ENCODE measurements around the gene CXCL10.

The CXCL10 gene

DNA sequence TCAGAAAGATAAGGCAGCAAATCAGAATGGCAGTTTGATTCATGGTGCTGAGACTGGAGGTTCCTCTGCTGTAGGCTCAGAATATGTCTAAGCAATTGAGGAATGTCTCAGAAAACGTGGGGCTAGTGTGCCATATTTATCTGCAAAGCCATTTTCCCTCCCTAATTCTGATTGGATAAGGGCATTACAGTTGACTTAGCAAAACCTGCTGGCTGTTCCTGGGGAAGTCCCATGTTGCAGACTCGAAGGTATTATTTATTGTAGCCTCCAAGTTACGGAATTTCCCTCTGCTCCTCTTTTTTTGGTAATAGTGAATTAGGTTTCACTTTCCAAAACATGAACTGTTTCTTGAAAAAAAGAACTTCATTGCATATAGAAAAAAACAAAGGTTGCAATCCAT, at the start of gene CXCL10:
Gene CXCL10 (minus strand): TSS at position 109 of the 400 bp plus-strand sequence. CDS start 66 bp downstream, at position 43.
- no peak within 1 kb of the TSS for H3K27ac ChIP-seq (ENCODE audit: low read depth, low read length)
- H3K4me3 ChIP-seq (ENCODE audit: low read depth, low read length) = no peak within 1 kb of the TSS
- H3K9me3 ChIP-seq (ENCODE audit: control insufficient read depth, insufficient read depth, low read length) = no peaks in the 10 kb centered on the region
- no peaks in the 10 kb centered on the region for H3K36me3 ChIP-seq (ENCODE audit: control insufficient read depth, insufficient read depth, low read length)
- no peaks in the 10 kb centered on the region for H3K4me1 ChIP-seq (ENCODE audit: control insufficient read depth, insufficient read depth, low read length)
- H3K9ac ChIP-seq (ENCODE audit: low read depth, low read length) = no peak within 1 kb of the TSS
- no peaks in the 10 kb centered on the region for H3K27me3 ChIP-seq (ENCODE audit: control insufficient read depth, insufficient read depth, low read length)

DNA sequence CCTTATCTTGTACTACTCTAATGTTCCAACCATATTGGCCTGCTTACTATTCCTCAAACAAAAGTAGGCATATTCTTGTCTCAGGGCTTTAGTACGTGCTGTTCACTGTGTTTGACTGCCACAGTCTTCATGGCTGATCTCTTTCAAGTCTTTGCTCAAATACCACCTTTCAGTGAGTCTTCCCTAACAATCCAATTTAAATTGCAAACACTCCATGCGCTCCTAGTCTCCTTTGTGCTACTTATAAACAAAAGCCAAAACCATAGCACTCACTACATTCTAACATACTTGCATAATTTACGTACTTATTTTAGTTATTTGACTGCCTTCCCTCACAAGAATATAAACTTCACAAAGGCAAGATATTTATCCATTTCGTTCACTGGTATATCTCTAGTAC, 49.5 kb upstream of the CXCL10 start:
- H3K27ac ChIP-seq (ENCODE audit: low read depth, low read length) = peak overlapping the region; percentile 67
- H3K4me3 ChIP-seq (ENCODE audit: low read depth, low read length) = peak overlapping the region; percentile 38; the same call in 1 of the 2 replicates
- peak overlapping the region; percentile 64 for H3K9ac ChIP-seq (ENCODE audit: low read depth, low read length)
- H3K4me1 ChIP-seq (ENCODE audit: control insufficient read depth, insufficient read depth, low read length) = peaks cover 35% of the 10 kb centered on the region
- H3K27me3 ChIP-seq (ENCODE audit: control insufficient read depth, insufficient read depth, low read length) = no peaks in the 10 kb centered on the region
- no peaks in the 10 kb centered on the region for H3K9me3 ChIP-seq (ENCODE audit: control insufficient read depth, insufficient read depth, low read length)
- H3K36me3 ChIP-seq (ENCODE audit: control insufficient read depth, insufficient read depth, low read length) = no peaks in the 10 kb centered on the region

DNA sequence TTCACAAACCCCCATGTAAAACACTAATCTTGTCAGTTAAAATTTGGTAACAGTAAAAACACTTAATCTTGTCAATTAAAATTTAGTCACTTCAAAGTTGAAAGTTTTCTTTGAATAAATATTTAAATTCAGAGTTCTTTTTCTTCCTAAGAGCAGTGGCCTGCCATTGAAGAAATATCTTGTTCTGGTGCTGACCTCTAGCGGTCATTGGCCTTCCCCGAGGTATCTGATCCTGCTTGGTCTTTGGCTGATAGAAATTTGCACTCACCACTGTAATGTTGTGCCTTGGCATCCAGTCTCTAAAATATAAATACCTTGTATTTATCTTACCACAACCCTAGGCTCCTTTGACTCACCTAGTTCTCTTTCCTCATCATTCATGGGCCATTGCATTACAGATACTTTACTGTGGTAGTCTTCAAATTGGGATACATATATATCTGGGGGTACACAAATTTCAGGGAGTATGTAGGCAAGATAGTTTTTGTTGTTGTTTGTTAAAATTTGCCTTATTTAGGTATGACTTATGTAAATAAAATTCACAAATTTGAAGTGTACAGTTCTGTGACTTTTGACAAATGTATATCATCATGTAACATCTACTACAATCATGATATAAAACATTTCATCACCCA, 44.5 kb upstream of the CXCL10 start:
- H3K27me3 ChIP-seq (ENCODE audit: control insufficient read depth, insufficient read depth, low read length) = no peaks in the 10 kb centered on the region
- no peak overlapping the region for H3K27ac ChIP-seq (ENCODE audit: low read depth, low read length)
- no peak overlapping the region for H3K9ac ChIP-seq (ENCODE audit: low read depth, low read length)

DNA sequence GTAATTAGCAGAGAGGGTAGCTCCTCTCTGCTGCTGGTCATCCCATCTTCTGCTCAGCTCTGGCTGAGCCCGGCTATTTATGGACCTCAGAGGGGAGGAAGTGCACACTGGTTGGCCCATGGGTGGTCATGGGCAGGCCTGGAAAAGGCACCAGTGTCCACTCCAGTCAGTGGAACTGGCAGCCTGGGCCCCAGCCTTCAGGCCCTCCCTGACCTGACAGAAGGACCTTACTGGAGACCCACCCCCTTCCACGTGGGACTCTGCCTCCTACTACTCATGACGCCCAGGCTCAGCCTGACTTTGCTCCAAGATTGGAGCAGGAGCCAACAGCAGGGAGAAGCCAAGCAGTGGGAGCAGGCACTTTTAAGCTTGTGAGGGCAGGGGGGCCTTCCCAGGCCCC, 43.2 kb upstream of the CXCL10 start:
- no peak overlapping the region for H3K27ac ChIP-seq (ENCODE audit: low read depth, low read length)
- H3K36me3 ChIP-seq (ENCODE audit: control insufficient read depth, insufficient read depth, low read length) = no peaks in the 10 kb centered on the region
- H3K27me3 ChIP-seq (ENCODE audit: control insufficient read depth, insufficient read depth, low read length) = no peaks in the 10 kb centered on the region
- H3K9me3 ChIP-seq (ENCODE audit: control insufficient read depth, insufficient read depth, low read length) = 0 out of 2 replicates have a peak, but pooled peaks cover 4% of the 10 kb centered on the region
- no peaks in the 10 kb centered on the region for H3K4me1 ChIP-seq (ENCODE audit: control insufficient read depth, insufficient read depth, low read length)
- no peak overlapping the region for H3K9ac ChIP-seq (ENCODE audit: low read depth, low read length)
- H3K4me3 ChIP-seq (ENCODE audit: low read depth, low read length) = no peak overlapping the region

More for the DNA sequence above, 44.5 kb upstream of the CXCL10 start:
- H3K9me3 ChIP-seq (ENCODE audit: control insufficient read depth, insufficient read depth, low read length) = 0 out of 2 replicates have a peak, but pooled peaks cover 4% of the 10 kb centered on the region
- H3K36me3 ChIP-seq (ENCODE audit: control insufficient read depth, insufficient read depth, low read length) = no peaks in the 10 kb centered on the region
- H3K4me3 ChIP-seq (ENCODE audit: low read depth, low read length) = no peak overlapping the region
- H3K4me1 ChIP-seq (ENCODE audit: control insufficient read depth, insufficient read depth, low read length) = peaks cover 10% of the 10 kb centered on the region

DNA sequence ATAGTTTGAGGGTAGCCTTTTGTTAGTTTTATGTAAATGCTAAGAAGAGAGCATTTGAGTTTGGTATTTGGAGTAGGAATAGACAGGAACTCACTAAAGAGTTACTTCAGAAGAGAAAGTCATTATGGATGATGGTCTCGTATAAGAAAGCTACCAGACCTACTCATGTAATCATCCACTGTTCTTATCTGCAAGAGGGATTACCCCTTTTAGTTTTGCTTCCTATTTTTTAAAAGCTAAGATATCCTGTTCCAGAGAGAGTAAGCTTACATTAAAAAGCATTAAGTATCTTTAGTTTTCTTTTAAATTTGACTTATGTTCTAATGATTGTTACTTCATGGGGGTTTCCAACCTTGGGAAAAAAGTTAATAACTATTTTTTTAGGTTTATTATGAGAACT, 38.7 kb upstream of the CXCL10 start:
- Histone ChIP-seq H3K4me1 (ENCODE audit: control insufficient read depth, insufficient read depth, low read length) (0 out of 2 replicates have a peak, but pooled peaks cover 4% of the 10 kb centered on the region), H3K4me3 (ENCODE audit: low read depth, low read length) (no peak overlapping the region), H3K36me3 (ENCODE audit: control insufficient read depth, insufficient read depth, low read length) (no peaks in the 10 kb centered on the region), H3K27me3 (ENCODE audit: control insufficient read depth, insufficient read depth, low read length) (no peaks in the 10 kb centered on the region; the same call in 1 of the 2 replicates), H3K9ac (ENCODE audit: low read depth, low read length) (no peak overlapping the region), H3K27ac (ENCODE audit: low read depth, low read length) (no peak overlapping the region), H3K9me3 (ENCODE audit: control insufficient read depth, insufficient read depth, low read length) (0 out of 2 replicates have a peak, but pooled peaks cover 4% of the 10 kb centered on the region)

DNA sequence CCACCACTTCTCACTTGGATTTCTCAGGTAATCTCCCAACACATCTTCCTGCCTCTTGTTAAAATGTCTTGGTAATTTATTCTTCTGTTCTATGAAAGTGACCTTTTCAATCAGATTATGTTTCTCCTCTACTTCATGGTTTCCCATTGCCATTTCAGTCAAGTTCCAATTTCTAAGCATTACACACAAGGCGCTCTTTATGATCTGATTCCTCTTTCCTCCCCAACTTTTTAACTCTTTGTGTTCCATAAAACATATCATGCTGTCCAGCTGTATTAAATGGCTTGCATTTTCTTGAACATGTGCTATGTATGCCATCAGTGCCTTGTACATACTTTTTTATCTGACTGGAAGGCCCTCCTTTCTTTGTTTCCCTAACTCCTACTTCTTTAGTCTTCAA, 38.1 kb upstream of the CXCL10 start:
- Histone ChIP-seq H3K36me3 (ENCODE audit: control insufficient read depth, insufficient read depth, low read length) (no peaks in the 10 kb centered on the region), H3K4me1 (ENCODE audit: control insufficient read depth, insufficient read depth, low read length) (peaks cover 6% of the 10 kb centered on the region; the same call in 1 of the 2 replicates), H3K27ac (ENCODE audit: low read depth, low read length) (no peak overlapping the region), H3K4me3 (ENCODE audit: low read depth, low read length) (no peak overlapping the region), H3K9ac (ENCODE audit: low read depth, low read length) (no peak overlapping the region), H3K27me3 (ENCODE audit: control insufficient read depth, insufficient read depth, low read length) (no peaks in the 10 kb centered on the region; the same call in 1 of the 2 replicates), H3K9me3 (ENCODE audit: control insufficient read depth, insufficient read depth, low read length) (0 out of 2 replicates have a peak, but pooled peaks cover 3% of the 10 kb centered on the region)

DNA sequence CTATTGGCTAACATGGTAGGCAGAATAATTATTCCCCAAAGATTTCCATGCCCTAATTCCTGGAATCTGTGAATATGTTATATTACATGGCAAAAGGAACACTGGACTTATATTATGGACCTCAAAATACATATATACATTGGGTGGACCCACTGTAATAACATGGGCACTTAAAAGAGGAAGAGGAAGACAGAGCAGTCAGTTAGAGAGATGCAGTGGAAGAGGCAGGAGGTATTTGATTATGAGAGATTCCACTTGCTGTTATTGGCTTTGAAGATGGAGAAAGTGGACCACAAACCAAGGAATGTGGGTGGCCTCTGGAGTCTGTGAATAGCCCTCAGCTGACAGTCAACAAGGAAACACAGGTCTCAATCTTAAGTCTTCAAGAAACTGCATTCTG, 37.2 kb upstream of the CXCL10 start:
- Histone ChIP-seq H3K36me3 (ENCODE audit: control insufficient read depth, insufficient read depth, low read length) (no peaks in the 10 kb centered on the region), H3K9ac (ENCODE audit: low read depth, low read length) (no peak overlapping the region), H3K9me3 (ENCODE audit: control insufficient read depth, insufficient read depth, low read length) (no peaks in the 10 kb centered on the region), H3K27ac (ENCODE audit: low read depth, low read length) (no peak overlapping the region), H3K27me3 (ENCODE audit: control insufficient read depth, insufficient read depth, low read length) (no peaks in the 10 kb centered on the region; the same call in 1 of the 2 replicates), H3K4me3 (ENCODE audit: low read depth, low read length) (no peak overlapping the region), H3K4me1 (ENCODE audit: control insufficient read depth, insufficient read depth, low read length) (peaks cover 15% of the 10 kb centered on the region)

DNA sequence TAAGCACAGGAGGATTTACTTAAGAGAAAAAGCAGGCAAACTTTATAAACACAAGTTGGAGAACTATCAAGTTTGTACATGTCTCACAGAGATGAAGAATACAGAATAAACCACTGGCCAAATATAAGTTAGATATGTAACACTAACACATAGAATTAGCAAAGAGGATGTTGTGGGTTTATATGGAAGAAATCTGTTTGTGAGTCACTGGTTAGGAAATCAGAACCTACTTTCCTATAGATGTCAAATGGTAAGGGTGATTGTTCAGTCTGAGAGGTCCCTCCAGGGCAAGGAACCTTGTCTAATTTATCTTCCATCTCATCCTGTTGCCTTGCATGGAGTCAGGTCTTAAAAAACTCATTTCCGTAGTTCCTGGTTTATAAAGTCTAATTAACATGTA, 36.5 kb upstream of the CXCL10 start:
- Histone ChIP-seq H3K4me3 (ENCODE audit: low read depth, low read length) (no peak overlapping the region), H3K9ac (ENCODE audit: low read depth, low read length) (no peak overlapping the region), H3K4me1 (ENCODE audit: control insufficient read depth, insufficient read depth, low read length) (peaks cover 23% of the 10 kb centered on the region)

DNA sequence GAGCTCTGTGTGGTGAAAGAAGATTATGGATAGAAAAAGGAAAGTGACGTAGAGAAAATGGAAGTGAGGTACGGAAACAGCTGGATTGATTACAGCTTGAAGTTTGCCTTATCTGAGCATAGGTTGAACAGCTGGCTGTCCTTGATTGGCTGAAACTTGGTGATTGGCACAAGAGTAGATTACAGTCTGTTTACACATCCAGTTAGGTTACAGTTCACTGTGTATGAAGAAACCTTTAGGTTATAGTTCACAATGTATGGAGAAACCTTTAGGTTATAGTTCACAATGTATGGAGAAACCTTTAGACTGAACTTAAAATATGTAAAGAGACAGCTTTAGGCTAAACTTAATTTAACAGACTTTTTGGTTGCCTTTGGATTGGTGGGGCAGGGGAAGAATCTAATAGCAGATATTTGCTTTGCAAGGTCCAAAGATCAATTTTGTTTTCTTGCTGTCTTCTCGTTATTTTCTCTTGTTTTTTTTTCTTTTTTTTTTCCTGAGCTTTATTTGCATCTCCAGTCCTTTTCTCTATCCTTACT, 35.7 kb upstream of the CXCL10 start:
- Histone ChIP-seq H3K27ac (ENCODE audit: low read depth, low read length) (no peak overlapping the region), H3K4me1 (ENCODE audit: control insufficient read depth, insufficient read depth, low read length) (peaks cover 28% of the 10 kb centered on the region)

More for the DNA sequence above, 36.5 kb upstream of the CXCL10 start:
- H3K27me3 ChIP-seq (ENCODE audit: control insufficient read depth, insufficient read depth, low read length) = no peaks in the 10 kb centered on the region; the same call in 1 of the 2 replicates
- no peaks in the 10 kb centered on the region for H3K36me3 ChIP-seq (ENCODE audit: control insufficient read depth, insufficient read depth, low read length)
- H3K27ac ChIP-seq (ENCODE audit: low read depth, low read length) = no peak overlapping the region
- H3K9me3 ChIP-seq (ENCODE audit: control insufficient read depth, insufficient read depth, low read length) = no peaks in the 10 kb centered on the region

DNA sequence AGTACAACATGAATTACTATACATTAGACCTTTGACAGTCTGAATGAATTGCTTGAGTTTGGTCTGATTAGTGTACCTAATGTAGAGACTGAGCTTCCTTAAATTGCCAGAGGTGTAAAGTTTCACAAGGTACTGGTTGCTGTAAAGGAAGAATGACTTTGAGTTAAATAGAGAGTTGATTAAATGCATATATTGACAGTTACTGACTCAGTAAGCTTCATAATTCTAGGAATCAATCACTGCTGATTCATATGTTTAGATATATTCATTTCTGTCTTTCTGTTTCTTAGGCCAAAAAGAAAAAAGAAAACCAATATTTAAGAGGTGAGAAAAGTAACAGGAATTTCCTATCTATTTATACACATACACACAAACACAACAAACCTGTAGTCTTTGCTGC, 35.0 kb upstream of the CXCL10 start:
- Histone ChIP-seq H3K9me3 (ENCODE audit: control insufficient read depth, insufficient read depth, low read length) (no peaks in the 10 kb centered on the region), H3K4me1 (ENCODE audit: control insufficient read depth, insufficient read depth, low read length) (peaks cover 33% of the 10 kb centered on the region), H3K27me3 (ENCODE audit: control insufficient read depth, insufficient read depth, low read length) (no peaks in the 10 kb centered on the region; the same call in 1 of the 2 replicates), H3K9ac (ENCODE audit: low read depth, low read length) (no peak overlapping the region), H3K4me3 (ENCODE audit: low read depth, low read length) (no peak overlapping the region), H3K36me3 (ENCODE audit: control insufficient read depth, insufficient read depth, low read length) (no peaks in the 10 kb centered on the region), H3K27ac (ENCODE audit: low read depth, low read length) (no peak overlapping the region)

More for the DNA sequence above, 35.7 kb upstream of the CXCL10 start:
- Histone ChIP-seq H3K36me3 (ENCODE audit: control insufficient read depth, insufficient read depth, low read length) (no peaks in the 10 kb centered on the region), H3K4me3 (ENCODE audit: low read depth, low read length) (no peak overlapping the region), H3K9me3 (ENCODE audit: control insufficient read depth, insufficient read depth, low read length) (no peaks in the 10 kb centered on the region), H3K27me3 (ENCODE audit: control insufficient read depth, insufficient read depth, low read length) (no peaks in the 10 kb centered on the region; the same call in 1 of the 2 replicates), H3K9ac (ENCODE audit: low read depth, low read length) (no peak overlapping the region)

DNA sequence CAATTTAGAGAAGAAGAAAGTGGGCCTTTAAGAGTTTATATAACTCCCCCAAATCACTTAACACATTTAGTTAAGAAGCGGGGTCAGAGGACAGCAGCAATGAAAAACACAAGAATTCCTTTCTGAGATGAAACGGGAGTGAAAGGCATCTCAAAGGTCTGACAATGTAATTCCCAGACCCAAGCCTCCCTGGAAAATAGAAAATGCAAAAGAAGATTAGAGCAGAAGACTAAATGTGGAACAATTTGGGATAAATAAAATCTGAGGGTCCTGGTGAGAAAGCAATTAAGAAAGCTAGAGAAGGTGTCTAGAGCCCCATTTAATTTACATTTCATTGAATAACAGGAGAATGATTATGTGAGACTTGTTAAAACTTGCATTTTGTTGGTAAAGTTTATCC, 32.1 kb upstream of the CXCL10 start:
- peaks cover 33% of the 10 kb centered on the region for H3K4me1 ChIP-seq (ENCODE audit: control insufficient read depth, insufficient read depth, low read length)
- no peaks in the 10 kb centered on the region for H3K36me3 ChIP-seq (ENCODE audit: control insufficient read depth, insufficient read depth, low read length)
- no peak overlapping the region for H3K9ac ChIP-seq (ENCODE audit: low read depth, low read length)
- H3K27me3 ChIP-seq (ENCODE audit: control insufficient read depth, insufficient read depth, low read length) = no peaks in the 10 kb centered on the region; the same call in 1 of the 2 replicates
- H3K4me3 ChIP-seq (ENCODE audit: low read depth, low read length) = no peak overlapping the region
- H3K27ac ChIP-seq (ENCODE audit: low read depth, low read length) = peak overlapping the region; percentile 32
- no peaks in the 10 kb centered on the region for H3K9me3 ChIP-seq (ENCODE audit: control insufficient read depth, insufficient read depth, low read length)

Measured in HUES48 (cell line).